IMR-90 (cell line): ENCODE results near the gene DIO1. TPM values are rescaled to one million over a fixed set of nuclear protein-coding genes. Genes with fewer than 3 reads are reported as not detected.

Experiments used
- CEBPB ChIP-seq: IDR thresholded peaks from 2 replicates; pipeline ENCODE4 v1.6.1; 2012; ENCODE audit warnings: low read depth, low read length, improper control_type of control experiment
- CHD1 ChIP-seq: IDR thresholded peaks from 2 replicates; pipeline ENCODE4 v1.6.1; 2012; ENCODE audit warnings: low read depth, low read length, improper control_type of control experiment
- MXI1 ChIP-seq: IDR thresholded peaks from 2 replicates; pipeline ENCODE4 v1.6.1; 2012; ENCODE audit warnings: low read depth, mild to moderate bottlenecking, low read length, moderate library complexity, borderline replicate concordance
- RAD21 ChIP-seq: IDR thresholded peaks from 2 replicates; pipeline ENCODE4 v1.6.1; 2012; ENCODE audit warnings: low read length, improper control_type of control experiment
- polyA plus RNA-seq, 3 experiments: library from polyadenylated mRNA; depleted of rRNA; stranded (reverse); fragments of >200 nt; gene quantifications; 2 replicates each; pipeline ENCODE4 v1.2.3, GENCODE V29; 2012; ENCODE audit warnings: low replicate concordance in 1 of 3
- total RNA-seq: library from RNA; depleted of rRNA; stranded (reverse); fragments of >200 nt; gene quantifications from 2 replicates; pipeline ENCODE4 v1.2.3, GENCODE V29; 2012

Gene DIO1
- total and polyA plus RNA-seq, 2 of the 4 experiments (the other 2 are of a cell fraction): not detected

DNA sequence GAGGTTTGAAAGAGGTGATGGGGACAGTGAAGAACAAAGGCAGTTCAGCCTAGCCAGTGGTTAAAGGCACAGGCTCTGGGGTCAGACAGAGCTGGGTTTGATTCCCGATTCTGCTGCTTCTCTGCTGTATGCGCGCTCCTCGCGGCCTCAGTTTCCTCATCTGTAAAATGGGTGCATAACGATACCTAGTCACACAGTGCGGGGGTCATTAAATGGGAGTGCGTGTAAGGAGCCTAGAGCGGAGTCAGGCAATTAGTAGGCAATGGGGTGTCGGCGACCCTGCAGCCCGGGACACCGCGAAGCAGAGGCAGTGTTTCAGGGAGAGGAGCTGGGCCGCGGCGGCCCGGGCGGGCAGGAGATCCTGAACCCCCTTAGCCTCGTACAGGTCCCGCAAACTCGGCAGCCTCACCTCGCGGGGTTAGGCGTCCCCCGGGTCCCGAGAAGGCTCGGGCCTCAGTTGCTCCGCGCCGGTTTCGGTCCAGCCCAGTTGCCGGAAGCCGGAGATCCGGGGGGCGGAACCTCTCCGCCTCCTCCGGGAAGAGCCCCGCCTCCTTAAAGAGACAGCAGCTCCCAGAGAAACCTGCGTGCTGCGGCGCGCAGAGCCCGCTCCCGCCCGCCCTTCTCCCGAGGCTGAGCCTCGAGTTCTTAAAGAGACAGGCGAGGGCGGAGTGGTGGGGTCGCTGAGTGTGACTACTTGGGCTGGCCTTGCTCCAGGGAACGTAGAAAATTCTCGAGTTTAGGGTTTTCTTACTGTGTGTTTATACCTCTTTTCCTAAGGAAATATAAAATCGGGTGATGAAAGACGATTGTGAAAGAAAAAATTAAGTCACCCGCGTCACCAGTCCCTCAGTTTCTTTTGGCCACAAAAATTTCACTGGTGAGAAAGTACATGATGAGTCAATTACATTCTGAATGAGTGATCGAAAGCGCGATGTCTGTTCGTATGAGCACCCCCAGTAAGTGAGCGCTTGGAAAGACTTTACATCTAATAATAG is 4.4 kb upstream of the DIO1 start, which contains the start of gene YIPF1 (continued):
- peak; percentile 89 for TF ChIP-seq CEBPB
- no peak for TF ChIP-seq CHD1
- TF ChIP-seq MXI1: no peak
- no peak; the same call in 1 of the 2 replicates for TF ChIP-seq RAD21
